Osteocyte (in vitro differentiated cells): Measurements from ENCODE around the gene TBC1D16. TPM values are rescaled to one million over a fixed set of nuclear protein-coding genes. Genes with fewer than 3 reads are reported as not detected.

Experiments
- DNase-seq: peaks from one replicate; pipeline ENCODE4 v3.0.0; 2021; ENCODE audit warnings: mixed read lengths; ENCODE audit not compliant: unreplicated experiment; ENCODE audit errors: extremely low spot score
- H3K27ac Mint-ChIP-seq: one replicate; pipeline ENCODE4 v1.8.0; 2021; ENCODE audit warnings: mild to moderate bottlenecking, mixed read lengths; ENCODE audit not compliant: unreplicated experiment
- H3K27me3 Mint-ChIP-seq: one replicate; pipeline ENCODE4 v1.8.0; 2021; ENCODE audit warnings: mixed read lengths; ENCODE audit not compliant: unreplicated experiment
- H3K36me3 Mint-ChIP-seq: one replicate; pipeline ENCODE4 v1.8.0; 2021; ENCODE audit warnings: mixed read lengths; ENCODE audit not compliant: unreplicated experiment
- H3K4me1 Mint-ChIP-seq: one replicate; pipeline ENCODE4 v1.8.0; 2021; ENCODE audit warnings: mixed read lengths; ENCODE audit not compliant: unreplicated experiment
- H3K4me3 Mint-ChIP-seq: one replicate; pipeline ENCODE4 v1.8.0; 2021; ENCODE audit warnings: mild to moderate bottlenecking, moderate library complexity, mixed read lengths; ENCODE audit not compliant: unreplicated experiment
- H3K9me3 Mint-ChIP-seq: one replicate; pipeline ENCODE4 v1.8.0; 2021; ENCODE audit warnings: mixed read lengths; ENCODE audit not compliant: unreplicated experiment
- CTCF ChIP-seq: fragments of 200-600 bp; sonication (generic); IDR thresholded peaks from 2 replicates; pipeline ENCODE4 v1.5.0; 2021; ENCODE audit warnings: antibody characterized with exemption, mild to moderate bottlenecking, moderate library complexity
- total RNA-seq: library from RNA; stranded (reverse); gene quantifications from 2 replicates; pipeline ENCODE4 v1.2.1, GENCODE V29; 2021

Gene TBC1D16
- total RNA-seq, 1 donor from 2014 or later: 45.9 TPM

- DNase-seq: no peak
These were observed 124.0 kb downstream of the TBC1D16 start for GRCh38 chr17:79911430-79912399.

GRCh38 chr17:79910985-79911361, 124.7 kb downstream of the TBC1D16 start:
- TF ChIP-seq CTCF: no peak
- Mint-ChIP-seq H3K4me1 (peaks cover 4% of the 10 kb centered on the region), H3K27me3 (peaks cover 9% of the 10 kb centered on the region), H3K4me3 (no peak overlapping the region), H3K9me3 (no peaks in the 10 kb centered on the region), H3K36me3 (no peaks in the 10 kb centered on the region), H3K27ac (no peak overlapping the region)
- no peak for DNase-seq

More at GRCh38 chr17:79911430-79912399, 124.0 kb downstream of the TBC1D16 start:
- H3K27ac Mint-ChIP-seq: no peak overlapping the region
- H3K27me3 Mint-ChIP-seq: peaks cover 10% of the 10 kb centered on the region
- no peaks in the 10 kb centered on the region for H3K9me3 Mint-ChIP-seq
- H3K4me3 Mint-ChIP-seq: no peak overlapping the region
- H3K36me3 Mint-ChIP-seq: no peaks in the 10 kb centered on the region
- TF ChIP-seq CTCF: no peak
- H3K4me1 Mint-ChIP-seq: peaks cover 4% of the 10 kb centered on the region

GRCh38 chr17:79909121-79909520, 126.6 kb downstream of the TBC1D16 start:
- H3K9me3 Mint-ChIP-seq: no peaks in the 10 kb centered on the region
- TF ChIP-seq CTCF: no peak
- no peaks in the 10 kb centered on the region for H3K36me3 Mint-ChIP-seq
- no peak overlapping the region for H3K27ac Mint-ChIP-seq
- H3K27me3 Mint-ChIP-seq: peaks cover 11% of the 10 kb centered on the region
- no peak for DNase-seq
- H3K4me3 Mint-ChIP-seq: no peak overlapping the region
- H3K4me1 Mint-ChIP-seq: peaks cover 4% of the 10 kb centered on the region

GRCh38 chr17:79907850-79908249, 127.8 kb downstream of the TBC1D16 start:
- Mint-ChIP-seq H3K9me3 (no peaks in the 10 kb centered on the region), H3K27me3 (peaks cover 11% of the 10 kb centered on the region), H3K27ac (no peak overlapping the region), H3K36me3 (no peaks in the 10 kb centered on the region), H3K4me1 (peaks cover 4% of the 10 kb centered on the region), H3K4me3 (no peak overlapping the region)
- DNase-seq: no peak
- no peak for TF ChIP-seq CTCF

GRCh38 chr17:79907217-79907715, 128.4 kb downstream of the TBC1D16 start:
- H3K27me3 Mint-ChIP-seq: peaks cover 15% of the 10 kb centered on the region
- H3K36me3 Mint-ChIP-seq: no peaks in the 10 kb centered on the region

More at GRCh38 chr17:79907217-79907715, 128.4 kb downstream of the TBC1D16 start:
- no peak overlapping the region for H3K4me3 Mint-ChIP-seq
- H3K9me3 Mint-ChIP-seq: no peaks in the 10 kb centered on the region
- H3K27ac Mint-ChIP-seq: no peak overlapping the region
- no peak for DNase-seq
- no peak for TF ChIP-seq CTCF
- peaks cover 4% of the 10 kb centered on the region for H3K4me1 Mint-ChIP-seq
